Hippocampal formation (tissue), 2 donors: ENCODE results near the gene ZBTB47.

Experiments
- DNase-seq, 2 donors: peaks; one replicate each; lab custom pipeline; 2025; lab: John Stamatoyannopoulos, UW

Gene ZBTB47

GRCh38 chr3:42665050-42665878, 11.8 kb downstream of the ZBTB47 start:
- no peak for DNase-seq

- DNase-seq, result no peak
These were observed 12.5 kb downstream of the ZBTB47 start for GRCh38 chr3:42666022-42666421.

GRCh38 chr3:42666577-42666998, 13.1 kb downstream of the ZBTB47 start:
- no peak for DNase-seq

- DNase-seq, result no peak
These were observed 13.6 kb downstream of the ZBTB47 start for GRCh38 chr3:42667096-42667522.

- peak in 1 of 2 donors; percentile 11 for DNase-seq
These were observed 14.3 kb downstream of the ZBTB47 start for GRCh38 chr3:42667523-42668412.

- DNase-seq, result no peak
These were observed 14.9 kb downstream of the ZBTB47 start for GRCh38 chr3:42668413-42668760.

GRCh38 chr3:42668793-42669217, 15.3 kb downstream of the ZBTB47 start:
- DNase-seq, result no peak

- no peak for DNase-seq
These were observed 16.6 kb downstream of the ZBTB47 start for GRCh38 chr3:42670051-42670576.

GRCh38 chr3:42670670-42671069, 17.2 kb downstream of the ZBTB47 start:
- no peak for DNase-seq

- DNase-seq, result no peak
These were observed 19.0 kb downstream of the ZBTB47 start for GRCh38 chr3:42672515-42672914.

GRCh38 chr3:42673082-42673481, 19.6 kb downstream of the ZBTB47 start:
- no peak for DNase-seq

- DNase-seq, result no peak
These were observed 20.6 kb downstream of the ZBTB47 start for GRCh38 chr3:42674146-42674545.

- DNase-seq, result no peak
These were observed 22.4 kb downstream of the ZBTB47 start for GRCh38 chr3:42675909-42676308.

- no peak for DNase-seq
These were observed 24.9 kb downstream of the ZBTB47 start for GRCh38 chr3:42678447-42678846.

- DNase-seq, result no peak
These were observed 26.8 kb downstream of the ZBTB47 start for GRCh38 chr3:42680271-42680670.

GRCh38 chr3:42680806-42681205, 27.3 kb downstream of the ZBTB47 start:
- no peak for DNase-seq

- DNase-seq, result no peak
These were observed 28.0 kb downstream of the ZBTB47 start for GRCh38 chr3:42681361-42682038.

- DNase-seq, result no peak
These were observed 29.0 kb downstream of the ZBTB47 start for GRCh38 chr3:42682301-42683070.

GRCh38 chr3:42683875-42684598, 30.5 kb downstream of the ZBTB47 start:
- DNase-seq, result peak; percentile 50 to 85

GRCh38 chr3:42684632-42685362, 31.3 kb downstream of the ZBTB47 start:
- DNase-seq, result no peak
